CD4-positive, alpha-beta T cell (primary cell): ENCODE results near the gene FBXO41. TPM values are rescaled to one million over a fixed set of nuclear protein-coding genes. Genes with fewer than 3 reads are reported as not detected.

Experiments
- ATAC-seq: fragments of 200-7000 bp; cut with Tn5 transposase; one replicate; pipeline ENCODE4 v1.10.0; 2022; ENCODE audit warnings: mild to moderate bottlenecking; ENCODE audit not compliant: poor library complexity
- CTCF ChIA-PET: fragments of 350-600 bp; sonication (Branson Sonifier 250); formaldehyde crosslinking; loops from one replicate; lab custom pipeline; 2021; ENCODE audit warnings: antibody characterized with exemption, inconsistent platforms; lab: Charles Lee
- POLR2A ChIA-PET: fragments of 350-600 bp; sonication (Branson Sonifier 250); formaldehyde crosslinking; loops from one replicate; lab custom pipeline; 2021; ENCODE audit warnings: antibody characterized with exemption, inconsistent platforms; lab: Charles Lee
- DNase-seq, 14 experiments: peaks; one replicate each; pipeline ENCODE4 v3.0.0-alpha.2; 2013 to 2020; ENCODE audit warnings: mixed read lengths in 2 of 14
- H3K27ac ChIP-seq, 2 donors: one replicate each; pipeline versions ENCODE4 v1.5.1 to v1.7.0; 2013; ENCODE audit warnings: low read length in 2 of 2, low read depth in 1 of 2, mild to moderate bottlenecking in 1 of 2
- H3K27me3 ChIP-seq, 2 experiments: 1 replicate in 1 of 2; 2 replicates in 1 of 2; pipeline versions ENCODE4 v1.6.1 to v1.7.0; 2013; ENCODE audit warnings: low read length in 2 of 2, control low read depth in 1 of 2, mild to moderate bottlenecking in 1 of 2, moderate library complexity in 1 of 2; ENCODE audit not compliant: insufficient read depth in 2 of 2, control insufficient read depth in 1 of 2
- H3K36me3 ChIP-seq: one replicate; pipeline ENCODE4 v1.6.1; 2013; ENCODE audit warnings: low read length, control low read depth; ENCODE audit not compliant: insufficient read depth
- H3K4me1 ChIP-seq: one replicate; pipeline ENCODE4 v1.6.1; 2013; ENCODE audit warnings: low read length, control low read depth; ENCODE audit not compliant: insufficient read depth
- H3K4me3 ChIP-seq: one replicate; pipeline ENCODE4 v1.5.1; 2013; ENCODE audit warnings: mild to moderate bottlenecking, low read length, moderate library complexity
- H3K9me3 ChIP-seq, 2 experiments: 1 replicate in 1 of 2; 2 replicates in 1 of 2; pipeline versions ENCODE4 v1.6.1 to v1.7.0; 2013; ENCODE audit warnings: low read length in 2 of 2, mild to moderate bottlenecking in 2 of 2, control low read depth in 1 of 2, moderate library complexity in 1 of 2; ENCODE audit not compliant: control insufficient read depth in 1 of 2, insufficient read depth in 1 of 2
- H3K27ac Mint-ChIP-seq: one replicate; pipeline ENCODE4 v1.8.0; 2020; ENCODE audit warnings: mixed read lengths
- H3K27me3 Mint-ChIP-seq: one replicate; pipeline ENCODE4 v1.8.0; 2021; ENCODE audit warnings: mixed read lengths
- H3K36me3 Mint-ChIP-seq: one replicate; pipeline ENCODE4 v1.8.0; 2021; ENCODE audit warnings: low read depth, mixed read lengths
- H3K4me1 Mint-ChIP-seq: one replicate; pipeline ENCODE4 v1.8.0; 2021; ENCODE audit warnings: low read depth, mixed read lengths
- H3K4me3 Mint-ChIP-seq: one replicate; pipeline ENCODE4 v1.8.0; 2020; ENCODE audit warnings: mild to moderate bottlenecking, mixed read lengths
- H3K9me3 Mint-ChIP-seq: one replicate; pipeline ENCODE4 v1.8.0; 2020; ENCODE audit warnings: mixed read lengths
- intact Hi-C, 2 experiments: fragments of 100-400 bp; cut with DNase I in 1 of 2; cut with micrococcal nuclease in 1 of 2; formaldehyde crosslinking; loops; one replicate each; pipeline versions ENCODE4 v1.15.1 to v1.9.0; 2023 to 2025; cut with DNase I, micrococcal nuclease
- total RNA-seq, 174 experiments: library from RNA in 2 of 174; stranded (reverse) in 2 of 174; gene quantifications; one replicate each; pipeline ENCODE4 v1.2.3 and lab custom pipeline; 2021 to 2026
- TF ChIP-seq, protein P1 (sequence below): fragments of 200-600 bp; IDR thresholded peaks from one replicate; pipeline ENCODE4 v1.8.0; 2022; ENCODE audit warnings: antibody characterized with exemption, mild to moderate bottlenecking

Gene FBXO41
- total RNA-seq, 2 experiments from 2014 or later: 14.0 to 16.0 TPM

DNA sequence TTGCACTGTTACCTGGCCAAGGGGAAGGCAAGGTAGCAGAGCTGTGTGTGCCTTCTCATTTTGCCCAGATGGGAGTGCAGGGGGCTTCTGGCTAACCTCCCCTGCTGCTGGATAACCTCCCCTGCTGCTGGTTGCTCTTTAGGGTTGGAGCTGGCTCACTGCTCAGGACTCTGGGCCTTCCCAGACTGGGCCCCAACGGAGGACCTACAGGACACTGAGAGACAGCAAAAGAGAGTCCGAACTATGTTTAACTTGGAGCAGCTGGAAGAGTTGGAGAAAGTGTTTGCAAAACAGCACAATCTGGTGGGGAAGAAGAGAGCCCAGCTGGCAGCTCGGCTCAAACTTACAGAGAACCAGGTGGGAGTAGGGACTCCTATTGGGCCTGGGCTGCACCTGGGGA, 76.0 kb downstream of the FBXO41 start:
- ATAC-seq (no peak), DNase-seq (no peak)
- peaks cover 24 to 33% of the 10 kb centered on the region in 2 experiments for H3K27me3 ChIP-seq
- Mint-ChIP-seq H3K36me3 (no peaks in the 10 kb centered on the region), H3K4me1 (peaks cover 11% of the 10 kb centered on the region), H3K9me3 (no peaks in the 10 kb centered on the region), H3K4me3 (no peak overlapping the region), H3K27me3 (peaks cover 57% of the 10 kb centered on the region), H3K27ac (no peak overlapping the region)
- H3K4me1 ChIP-seq: peaks cover 17% of the 10 kb centered on the region
- POLR2A ChIA-PET: no interaction called here
- H3K27ac ChIP-seq: no peak overlapping the region
- TF ChIP-seq, protein P1, sequence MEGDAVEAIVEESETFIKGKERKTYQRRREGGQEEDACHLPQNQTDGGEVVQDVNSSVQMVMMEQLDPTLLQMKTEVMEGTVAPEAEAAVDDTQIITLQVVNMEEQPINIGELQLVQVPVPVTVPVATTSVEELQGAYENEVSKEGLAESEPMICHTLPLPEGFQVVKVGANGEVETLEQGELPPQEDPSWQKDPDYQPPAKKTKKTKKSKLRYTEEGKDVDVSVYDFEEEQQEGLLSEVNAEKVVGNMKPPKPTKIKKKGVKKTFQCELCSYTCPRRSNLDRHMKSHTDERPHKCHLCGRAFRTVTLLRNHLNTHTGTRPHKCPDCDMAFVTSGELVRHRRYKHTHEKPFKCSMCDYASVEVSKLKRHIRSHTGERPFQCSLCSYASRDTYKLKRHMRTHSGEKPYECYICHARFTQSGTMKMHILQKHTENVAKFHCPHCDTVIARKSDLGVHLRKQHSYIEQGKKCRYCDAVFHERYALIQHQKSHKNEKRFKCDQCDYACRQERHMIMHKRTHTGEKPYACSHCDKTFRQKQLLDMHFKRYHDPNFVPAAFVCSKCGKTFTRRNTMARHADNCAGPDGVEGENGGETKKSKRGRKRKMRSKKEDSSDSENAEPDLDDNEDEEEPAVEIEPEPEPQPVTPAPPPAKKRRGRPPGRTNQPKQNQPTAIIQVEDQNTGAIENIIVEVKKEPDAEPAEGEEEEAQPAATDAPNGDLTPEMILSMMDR: no peak
- CTCF ChIA-PET: interaction anchor here (0.7 kb wide), 1 partner anchor 315 kb away, joined by 5 read pairs; no protein-coding TSS in a partner anchor
- intact Hi-C loops: no loop called here
- H3K9me3 ChIP-seq: no peaks in the 10 kb centered on the region
- H3K4me3 ChIP-seq: no peak overlapping the region
- H3K36me3 ChIP-seq: no peaks in the 10 kb centered on the region

DNA sequence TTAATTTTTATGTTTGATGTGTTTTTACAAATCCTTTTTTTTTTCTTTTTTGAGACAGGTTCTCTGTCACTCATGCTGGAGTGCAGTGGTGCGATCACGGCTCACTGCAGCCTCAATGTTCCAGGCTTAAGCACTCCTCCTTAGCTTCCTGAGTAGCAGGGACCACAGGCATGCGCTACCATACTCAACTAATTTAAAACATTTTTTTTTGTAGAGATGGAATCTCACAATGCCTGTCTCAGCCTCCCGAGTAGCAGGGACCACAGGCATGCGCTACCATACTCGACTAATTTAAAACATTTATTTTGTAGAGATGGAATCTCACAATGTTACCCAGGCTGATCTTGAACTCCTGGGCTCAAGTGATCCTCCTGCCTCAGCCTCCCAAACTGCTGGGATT, 78.7 kb downstream of the FBXO41 start:
- intact Hi-C loops: no loop called here
- no peak for DNase-seq
- no peak overlapping the region for H3K4me3 ChIP-seq
- TF ChIP-seq, protein P1: no peak
- POLR2A ChIA-PET: no interaction called here
- H3K36me3 ChIP-seq: no peaks in the 10 kb centered on the region
- H3K4me3 Mint-ChIP-seq: no peak overlapping the region
- peaks cover 39 to 54% of the 10 kb centered on the region in 2 experiments for H3K27me3 ChIP-seq
- peaks cover 7% of the 10 kb centered on the region for H3K4me1 Mint-ChIP-seq
- no peaks in the 10 kb centered on the region for H3K9me3 Mint-ChIP-seq
- H3K27ac ChIP-seq: no peak overlapping the region
- no peaks in the 10 kb centered on the region for H3K36me3 Mint-ChIP-seq
- no peak overlapping the region for H3K27ac Mint-ChIP-seq
- peaks cover 0 to 10% of the 10 kb centered on the region in 2 experiments for H3K9me3 ChIP-seq
- H3K4me1 ChIP-seq: peaks cover 18% of the 10 kb centered on the region
- H3K27me3 Mint-ChIP-seq: peaks cover 72% of the 10 kb centered on the region
- CTCF ChIA-PET: no interaction called here
- ATAC-seq: no peak

Other genes with a start within 250 kb of the FBXO41 start
- 1 to 10 TPM; 5.1 to 5.4 TPM for gene SFXN5, start 212.8 kb downstream of the FBXO41 start, total RNA-seq
- gene RAB11FIP5, start 171.5 kb downstream of the FBXO41 start, total RNA-seq: 10 to 100 TPM; 12.6 to 13.8 TPM
- not detected for gene NOTO, start 81.9 kb downstream of the FBXO41 start, total RNA-seq
- gene SMYD5, start 70.2 kb downstream of the FBXO41 start, total RNA-seq: 10 to 100 TPM; 39.1 to 46.7 TPM
- 1 to 10 TPM; 2.9 to 3.0 TPM for gene PRADC1, start 51.2 kb downstream of the FBXO41 start, total RNA-seq
- gene CCT7, start 50.2 kb downstream of the FBXO41 start, total RNA-seq: 10 to 100 TPM; 86.9 to 96.9 TPM
- gene EGR4, start 9.1 kb upstream of the FBXO41 start, total RNA-seq: under 1 TPM; 0.14 to 0.17 TPM
- gene ALMS1, start 101.4 kb upstream of the FBXO41 start, total RNA-seq: 10 to 100 TPM; 20.2 to 20.6 TPM